GM21515 (cell line): ENCODE measurements around the gene IKZF1.

ENCODE experiments used
- ATAC-seq: cut with Tn5 transposase; IDR thresholded peaks from one replicate; pipeline ENCODE4 v1.9.1; 2021; ENCODE audit not compliant: unreplicated experiment

IKZF1 gene

GRCh38 chr7:50282813-50283605 lies 21.5 kb upstream of the IKZF1 start:
- ATAC-seq = no peak

GRCh38 chr7:50283731-50284130 lies 20.8 kb upstream of the IKZF1 start:
- no peak for ATAC-seq

GRCh38 chr7:50284296-50284695 lies 20.2 kb upstream of the IKZF1 start:
- ATAC-seq = no peak

- no peak for ATAC-seq
These were observed 19.2 kb upstream of the IKZF1 start for GRCh38 chr7:50285269-50285668.

- no peak for ATAC-seq
These were observed 17.4 kb upstream of the IKZF1 start for GRCh38 chr7:50287129-50287528.

- ATAC-seq = no peak
These were observed 12.3 kb upstream of the IKZF1 start for GRCh38 chr7:50292165-50292757.

GRCh38 chr7:50292763-50293162 lies 11.8 kb upstream of the IKZF1 start:
- ATAC-seq = no peak

- ATAC-seq = peak; percentile 60
These were observed 10.9 kb upstream of the IKZF1 start for GRCh38 chr7:50293509-50294179.

GRCh38 chr7:50295133-50295532 lies 9.4 kb upstream of the IKZF1 start:
- no peak for ATAC-seq

- no peak for ATAC-seq
These were observed 7.7 kb upstream of the IKZF1 start for GRCh38 chr7:50296799-50297198.

- no peak for ATAC-seq
These were observed 5.5 kb upstream of the IKZF1 start for GRCh38 chr7:50298811-50299562.

GRCh38 chr7:50300336-50300735 lies 4.2 kb upstream of the IKZF1 start:
- ATAC-seq = no peak

- ATAC-seq = no peak
These were observed 1.8 kb upstream of the IKZF1 start for GRCh38 chr7:50302486-50303334.

- ATAC-seq = peak; percentile 18
These were observed 984 bp upstream of the IKZF1 start for GRCh38 chr7:50303335-50304128.

- peak; percentile 36 for ATAC-seq
These were observed 531 bp downstream of the IKZF1 start for GRCh38 chr7:50304911-50305582.

GRCh38 chr7:50305583-50306493 lies 1.3 kb downstream of the IKZF1 start:
- ATAC-seq = no peak

GRCh38 chr7:50306494-50307367 lies 2.2 kb downstream of the IKZF1 start:
- no peak for ATAC-seq
